Smooth muscle cell (in vitro differentiated cells): ENCODE measurements around the gene UBTF. TPM values are rescaled to one million over a fixed set of nuclear protein-coding genes. Genes with fewer than 3 reads are reported as not detected.

Source experiments
- DNase-seq: peaks from one replicate; lab custom pipeline; 2025; ENCODE audit not compliant: unreplicated experiment; lab: John Stamatoyannopoulos, UW
- H2AFZ ChIP-seq: fragments of 200-600 bp; sonication (generic); 2 replicates; pipeline ENCODE4 v1.6.0; 2016; ENCODE audit warnings: antibody characterized with exemption, low read depth, mild to moderate bottlenecking
- H3F3A ChIP-seq: fragments of 200-600 bp; sonication (generic); 2 replicates; pipeline ENCODE4 v1.6.0; 2017; ENCODE audit warnings: antibody characterized with exemption, low read depth
- H3K27ac ChIP-seq: fragments of 200-600 bp; sonication (generic); 2 replicates; pipeline ENCODE4 v1.5.1; 2016; ENCODE audit warnings: low read depth, mild to moderate bottlenecking
- H3K27me3 ChIP-seq: fragments of 200-600 bp; sonication (generic); 2 replicates; pipeline ENCODE4 v1.6.1; 2016; ENCODE audit warnings: low read depth, mild to moderate bottlenecking
- H3K36me3 ChIP-seq: fragments of 200-600 bp; sonication (generic); 2 replicates; pipeline ENCODE4 v1.5.1; 2016; ENCODE audit warnings: low read depth
- H3K4me1 ChIP-seq: fragments of 200-600 bp; sonication (generic); 2 replicates; pipeline ENCODE4 v1.5.1; 2016; ENCODE audit warnings: low read depth
- H3K4me2 ChIP-seq: fragments of 200-600 bp; sonication (generic); 2 replicates; pipeline ENCODE4 v1.6.0; 2016; ENCODE audit warnings: mild to moderate bottlenecking
- H3K4me3 ChIP-seq: fragments of 200-600 bp; sonication (generic); 2 replicates; pipeline ENCODE4 v1.5.1; 2016; ENCODE audit warnings: mild to moderate bottlenecking
- H3K79me2 ChIP-seq: fragments of 200-600 bp; sonication (generic); 2 replicates; pipeline ENCODE4 v1.6.0; 2016; ENCODE audit warnings: low read depth, mild to moderate bottlenecking
- H3K9ac ChIP-seq: fragments of 200-600 bp; sonication (generic); 2 replicates; pipeline ENCODE4 v1.6.0; 2016; ENCODE audit warnings: low read depth
- H3K9me3 ChIP-seq: fragments of 200-600 bp; sonication (generic); replicated peaks from 2 replicates; pipeline ENCODE4 v1.5.1; 2016; ENCODE audit warnings: low read depth
- H4K20me1 ChIP-seq: fragments of 200-600 bp; sonication (generic); 2 replicates; pipeline ENCODE4 v1.6.0; 2016; ENCODE audit warnings: low read depth
- WGBS: methylation state at CpG from one replicate; pipeline ENCODE4 v1.1.7; 2016; ENCODE audit warnings: low lambda C conversion rate; 5-methylcytosine and 5-hydroxymethylcytosine counted together
- polyA plus RNA-seq: library from polyadenylated mRNA; unstranded; fragments of >200 nt; fragmentation: Nextera tagmentation; extraction: Ambion mirVana; gene quantifications from 2 replicates; pipeline ENCODE4 v1.2.1, GENCODE V29; 2016
- total RNA-seq: library from RNA; depleted of rRNA; stranded (reverse); fragments of >200 nt; gene quantifications from 2 replicates; pipeline ENCODE4 v1.2.3, GENCODE V29; 2014
- TF ChIP-seq, protein P1 (sequence below): fragments of 200-600 bp; sonication (generic); IDR thresholded peaks from 2 replicates; pipeline ENCODE4 v1.5.1; 2017; ENCODE audit warnings: borderline replicate concordance, mild to moderate bottlenecking, antibody characterized with exemption; ENCODE audit not compliant: insufficient read depth, poor library complexity, severe bottlenecking

Gene UBTF
- total and polyA plus RNA-seq, 2 experiments from 2014 or later: 18.2 to 22.1 TPM

DNA sequence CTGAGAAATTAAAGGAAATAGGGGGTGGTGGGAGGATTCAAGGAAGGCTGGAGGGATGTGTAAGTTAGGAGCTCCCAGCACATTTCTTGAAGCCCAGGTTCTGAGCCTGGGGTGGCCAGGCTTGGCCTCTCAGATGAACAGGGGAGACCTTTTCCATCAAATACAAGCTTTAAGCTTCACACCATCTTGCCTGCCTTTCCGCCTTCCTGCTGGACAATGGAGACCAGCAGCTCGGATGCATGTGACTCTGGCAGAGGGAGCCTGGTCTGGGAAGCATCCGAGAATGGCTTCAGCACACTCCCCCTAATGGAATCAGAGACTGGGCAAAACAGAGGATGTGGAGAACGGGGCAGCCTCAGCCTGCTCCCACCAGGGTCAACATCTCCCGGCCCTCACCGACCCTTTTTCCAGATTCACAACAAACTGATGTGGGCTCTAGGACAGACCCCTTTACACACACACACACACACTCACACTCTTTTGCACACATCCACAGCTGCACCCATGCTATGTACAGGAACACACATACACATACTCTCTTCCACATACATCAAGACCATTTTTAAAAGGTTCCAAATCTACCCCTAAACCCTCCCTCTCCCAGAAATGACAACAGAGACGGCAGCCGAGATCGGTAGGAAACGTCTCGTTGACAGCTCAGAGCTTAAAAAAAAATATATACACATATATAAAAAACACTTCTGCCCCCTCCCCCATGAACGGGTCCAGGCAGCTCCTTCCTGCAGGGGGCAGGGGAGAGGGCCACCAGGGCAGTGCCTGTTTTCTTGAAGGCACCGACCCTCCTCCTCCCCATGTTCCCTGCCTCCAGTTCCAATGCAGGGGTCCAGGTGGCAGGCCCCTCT is 13.3 kb downstream of the UBTF start:
- Histone ChIP-seq H3K79me2 (no peaks in the 10 kb centered on the region), H4K20me1 (peaks cover 15% of the 10 kb centered on the region), H3K27me3 (no peaks in the 10 kb centered on the region), H3K4me2 (no peak overlapping the region), H3F3A (peaks cover 17% of the 10 kb centered on the region), H3K27ac (no peak overlapping the region), H3K9ac (no peak overlapping the region), H3K36me3 (peaks cover 5% of the 10 kb centered on the region), H3K4me3 (no peak overlapping the region), H3K4me1 (peaks cover 4% of the 10 kb centered on the region), H2AFZ (no peak overlapping the region), H3K9me3 (no peaks in the 10 kb centered on the region)
- 88% methylated on average over 13 of the region's 13 CpGs for WGBS
- DNase-seq: no peak
- TF ChIP-seq, protein P1, sequence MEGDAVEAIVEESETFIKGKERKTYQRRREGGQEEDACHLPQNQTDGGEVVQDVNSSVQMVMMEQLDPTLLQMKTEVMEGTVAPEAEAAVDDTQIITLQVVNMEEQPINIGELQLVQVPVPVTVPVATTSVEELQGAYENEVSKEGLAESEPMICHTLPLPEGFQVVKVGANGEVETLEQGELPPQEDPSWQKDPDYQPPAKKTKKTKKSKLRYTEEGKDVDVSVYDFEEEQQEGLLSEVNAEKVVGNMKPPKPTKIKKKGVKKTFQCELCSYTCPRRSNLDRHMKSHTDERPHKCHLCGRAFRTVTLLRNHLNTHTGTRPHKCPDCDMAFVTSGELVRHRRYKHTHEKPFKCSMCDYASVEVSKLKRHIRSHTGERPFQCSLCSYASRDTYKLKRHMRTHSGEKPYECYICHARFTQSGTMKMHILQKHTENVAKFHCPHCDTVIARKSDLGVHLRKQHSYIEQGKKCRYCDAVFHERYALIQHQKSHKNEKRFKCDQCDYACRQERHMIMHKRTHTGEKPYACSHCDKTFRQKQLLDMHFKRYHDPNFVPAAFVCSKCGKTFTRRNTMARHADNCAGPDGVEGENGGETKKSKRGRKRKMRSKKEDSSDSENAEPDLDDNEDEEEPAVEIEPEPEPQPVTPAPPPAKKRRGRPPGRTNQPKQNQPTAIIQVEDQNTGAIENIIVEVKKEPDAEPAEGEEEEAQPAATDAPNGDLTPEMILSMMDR: peak; percentile 23

DNA sequence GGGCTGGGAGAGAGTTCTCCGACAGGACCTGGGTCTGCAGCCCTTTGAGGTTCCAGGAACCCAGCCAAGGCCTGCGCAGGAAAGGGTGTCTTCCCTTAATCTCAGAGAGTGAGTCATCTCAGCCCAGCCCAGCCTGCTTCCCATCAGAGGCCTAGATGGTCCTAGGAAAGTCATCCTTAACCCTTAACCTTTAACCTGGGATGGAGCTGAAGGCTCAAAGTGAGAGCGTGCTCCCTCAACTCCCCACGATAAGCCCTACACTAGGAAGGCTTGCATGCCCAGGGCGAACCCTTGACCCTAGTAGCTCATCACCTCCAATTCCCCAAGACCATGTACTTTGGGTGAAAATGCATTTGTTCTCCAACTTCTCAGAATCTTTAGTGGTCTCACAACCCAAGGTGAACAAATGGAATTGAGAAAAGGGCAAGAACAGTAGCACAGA is 15.0 kb downstream of the UBTF start:
- no peaks in the 10 kb centered on the region for H3K27me3 ChIP-seq
- peaks cover 5% of the 10 kb centered on the region for H3K4me1 ChIP-seq
- DNase-seq: no peak
- peaks cover 8% of the 10 kb centered on the region for H4K20me1 ChIP-seq
- no peak overlapping the region for H3K9ac ChIP-seq
- H3K27ac ChIP-seq: no peak overlapping the region
- no peak overlapping the region for H3K4me2 ChIP-seq
- TF ChIP-seq, protein P1: no peak
- H3F3A ChIP-seq: peaks cover 17% of the 10 kb centered on the region
- H3K36me3 ChIP-seq: peaks cover 5% of the 10 kb centered on the region
- no peak overlapping the region for H2AFZ ChIP-seq
- no peak overlapping the region for H3K4me3 ChIP-seq
- no peaks in the 10 kb centered on the region for H3K9me3 ChIP-seq
- 64% methylated on average over 5 of the region's 5 CpGs for WGBS
- H3K79me2 ChIP-seq: no peaks in the 10 kb centered on the region

DNA sequence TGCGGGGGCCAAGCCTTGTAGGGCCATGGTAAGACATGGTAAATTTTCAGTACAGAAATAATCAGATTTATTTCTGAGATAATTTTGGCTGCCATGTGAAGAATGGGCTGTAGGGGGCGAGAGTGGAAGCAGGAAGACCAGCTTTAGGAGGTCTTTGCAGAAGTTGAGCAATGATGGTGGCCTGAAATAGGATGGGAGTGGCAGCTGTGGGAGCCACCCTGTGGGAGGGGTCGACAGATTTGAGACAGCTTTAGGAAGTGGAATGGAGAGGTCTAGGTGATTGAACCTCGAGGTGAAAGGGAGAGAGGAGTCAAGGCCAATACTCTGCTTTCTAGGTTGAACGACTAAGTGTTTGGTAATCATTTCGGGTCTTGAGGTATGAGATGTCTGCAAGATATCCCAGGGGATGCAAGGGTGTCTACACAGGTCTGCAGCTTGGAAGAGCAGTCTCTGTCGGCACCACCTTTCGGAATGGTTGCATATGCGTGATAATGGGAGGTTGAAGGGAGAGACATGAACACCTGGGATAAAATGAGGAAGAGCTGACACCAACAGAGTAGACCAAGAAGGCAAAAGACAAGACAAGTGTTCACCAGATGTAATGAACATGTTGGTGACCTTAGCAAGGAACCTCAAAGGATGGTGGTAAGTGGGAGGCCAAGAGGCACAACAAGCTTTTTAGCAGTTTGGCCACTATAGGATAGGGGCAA is 15.6 kb downstream of the UBTF start:
- peaks cover 8% of the 10 kb centered on the region for H4K20me1 ChIP-seq
- H3K36me3 ChIP-seq: peaks cover 5% of the 10 kb centered on the region
- no peak for DNase-seq
- peaks cover 17% of the 10 kb centered on the region for H3F3A ChIP-seq
- TF ChIP-seq, protein P1: peak; percentile 70
- peaks cover 3% of the 10 kb centered on the region for H3K79me2 ChIP-seq
- H3K27me3 ChIP-seq: no peaks in the 10 kb centered on the region
- WGBS: 62% methylated on average over 9 of the region's 9 CpGs
- no peak overlapping the region for H3K27ac ChIP-seq
- peaks cover 5% of the 10 kb centered on the region for H3K4me1 ChIP-seq
- no peak overlapping the region for H2AFZ ChIP-seq
- no peak overlapping the region for H3K4me3 ChIP-seq
- H3K9me3 ChIP-seq: no peaks in the 10 kb centered on the region
- no peak overlapping the region for H3K4me2 ChIP-seq
- no peak overlapping the region for H3K9ac ChIP-seq
